Peyer's patch (tissue), 4 donors: Measurements from ENCODE around the gene MS4A2. TPM values are rescaled to one million over a fixed set of nuclear protein-coding genes. Genes with fewer than 3 reads are reported as not detected.

ENCODE experiments used
- DNase-seq, 3 donors: peaks; one replicate each; pipeline ENCODE4 v3.0.0-alpha.2; 2017 to 2019
- H3K27ac ChIP-seq, 4 donors: fragments of 200-600 bp; sonication (generic); one replicate each; pipeline ENCODE4 v1.5.1; 2016 to 2019
- H3K27me3 ChIP-seq, 2 donors: fragments of 200-600 bp; sonication (generic); one replicate each; pipeline ENCODE4 v1.5.1; 2019
- H3K36me3 ChIP-seq, 3 donors: fragments of 200-600 bp; sonication (generic); one replicate each; pipeline ENCODE4 v1.5.1; 2016 to 2019
- H3K4me1 ChIP-seq, 4 donors: fragments of 200-600 bp; sonication (generic); one replicate each; pipeline ENCODE4 v1.5.1; 2016 to 2019
- H3K4me3 ChIP-seq, 4 donors: fragments of 200-600 bp; sonication (generic); 1 replicate in 3 of 4; 2 replicates in 1 of 4; pipeline ENCODE4 v1.5.1; 2016 to 2019; ENCODE audit warnings: mild to moderate bottlenecking in 1 of 4
- H3K9me3 ChIP-seq, 4 donors: fragments of 200-600 bp; sonication (generic); one replicate each; pipeline ENCODE4 v1.5.1; 2016 to 2019; ENCODE audit warnings: mild to moderate bottlenecking in 1 of 4
- CTCF ChIP-seq, 6 experiments: fragments of 450-650 bp in 4 of 6; fragments of 200-600 bp in 2 of 6; sonication (generic) in 1 of 6; IDR thresholded peaks; one replicate each; pipeline ENCODE4 v1.5.1; 2017 to 2019; ENCODE audit warnings: antibody characterized with exemption in 6 of 6, mild to moderate bottlenecking in 3 of 6, moderate library complexity in 1 of 6
- POLR2A ChIP-seq, 2 donors: fragments of 450-650 bp; IDR thresholded peaks; one replicate each; pipeline ENCODE4 v1.5.1; 2017; ENCODE audit warnings: antibody characterized with exemption in 2 of 2, mild to moderate bottlenecking in 2 of 2, moderate library complexity in 2 of 2
- total RNA-seq, 4 donors: library from RNA; depleted of rRNA; stranded (reverse); fragments of >200 nt; gene quantifications; one replicate each; pipeline ENCODE4 v1.1.0, GENCODE V29; 2016

The MS4A2 gene
- total RNA-seq, 4 donors from 2014 or later: 0.80 to 3.3 (median 1.0) TPM; not detected in 1

- Histone ChIP-seq H3K27me3 (no peaks in the 10 kb centered on the region), H3K36me3 (no peaks in the 10 kb centered on the region), H3K27ac (no peak overlapping the region), H3K4me1 (no peaks in the 10 kb centered on the region), H3K9me3 (no peaks in the 10 kb centered on the region), H3K4me3 (no peak overlapping the region)
- TF ChIP-seq CTCF (IDR thresholded peaks at IDR 0.05) (no peak), POLR2A (IDR thresholded peaks at IDR 0.05) (no peak)
- no peak for DNase-seq
These were observed 10.5 kb upstream of the MS4A2 start for GRCh38 chr11:60077981-60078380.

- no peak overlapping the region for H3K27ac ChIP-seq
- no peaks in the 10 kb centered on the region for H3K9me3 ChIP-seq
- no peaks in the 10 kb centered on the region for H3K4me1 ChIP-seq
- TF ChIP-seq POLR2A (IDR thresholded peaks at IDR 0.05) (no peak), CTCF (IDR thresholded peaks at IDR 0.05) (no peak)
- H3K27me3 ChIP-seq: no peaks in the 10 kb centered on the region
- no peaks in the 10 kb centered on the region for H3K36me3 ChIP-seq
- no peak for DNase-seq
- no peak overlapping the region for H3K4me3 ChIP-seq
These were observed 9.7 kb upstream of the MS4A2 start for GRCh38 chr11:60078745-60079144.

- Histone ChIP-seq H3K36me3 (no peaks in the 10 kb centered on the region), H3K27ac (no peak overlapping the region), H3K4me3 (no peak overlapping the region), H3K27me3 (no peaks in the 10 kb centered on the region), H3K4me1 (no peaks in the 10 kb centered on the region), H3K9me3 (no peaks in the 10 kb centered on the region)
- DNase-seq: no peak
- no peak for TF ChIP-seq POLR2A (IDR thresholded peaks at IDR 0.05)
- no peak for TF ChIP-seq CTCF (IDR thresholded peaks at IDR 0.05)
These were observed 7.9 kb upstream of the MS4A2 start for GRCh38 chr11:60080535-60080934.

- H3K27me3 ChIP-seq: no peaks in the 10 kb centered on the region
- H3K27ac ChIP-seq: no peak overlapping the region
- H3K4me3 ChIP-seq: no peak overlapping the region
- H3K36me3 ChIP-seq: no peaks in the 10 kb centered on the region
- no peaks in the 10 kb centered on the region for H3K4me1 ChIP-seq
- TF ChIP-seq POLR2A (IDR thresholded peaks at IDR 0.05) (no peak), CTCF (IDR thresholded peaks at IDR 0.05) (no peak)
- DNase-seq: no peak
- H3K9me3 ChIP-seq: no peaks in the 10 kb centered on the region
These were observed 3.7 kb upstream of the MS4A2 start for GRCh38 chr11:60084631-60085273.

- TF ChIP-seq POLR2A (IDR thresholded peaks at IDR 0.05) (no peak), CTCF (IDR thresholded peaks at IDR 0.05) (no peak)
- Histone ChIP-seq H3K4me3 (no peak overlapping the region), H3K27ac (no peak overlapping the region), H3K27me3 (no peaks in the 10 kb centered on the region), H3K9me3 (no peaks in the 10 kb centered on the region), H3K36me3 (no peaks in the 10 kb centered on the region), H3K4me1 (no peaks in the 10 kb centered on the region)
- DNase-seq: no peak
These were observed 2.6 kb upstream of the MS4A2 start for GRCh38 chr11:60085909-60086308.

- Histone ChIP-seq H3K36me3 (no peaks in the 10 kb centered on the region), H3K27ac (no peak overlapping the region), H3K4me3 (no peak overlapping the region), H3K9me3 (no peaks in the 10 kb centered on the region), H3K4me1 (no peaks in the 10 kb centered on the region), H3K27me3 (no peaks in the 10 kb centered on the region)
- DNase-seq: no peak
- TF ChIP-seq POLR2A (IDR thresholded peaks at IDR 0.05) (no peak), CTCF (IDR thresholded peaks at IDR 0.05) (no peak)
These were observed 1.2 kb upstream of the MS4A2 start for GRCh38 chr11:60087239-60087638.
